Epithelial cell of proximal tubule (primary cell): ENCODE results near the gene ST6GALNAC6. TPM values are rescaled to one million over a fixed set of nuclear protein-coding genes. Genes with fewer than 3 reads are reported as not detected.
A peak's percentile ranks its signal among the peaks of the same experiment; 100 is the strongest.

Experiments used
- DNase-seq: peaks from one replicate; pipeline ENCODE4 v3.0.0-alpha.2; 2011; ENCODE audit warnings: low read depth
- H3K4me3 ChIP-seq: 2 replicates; pipeline ENCODE4 v1.5.1; 2011; ENCODE audit warnings: low read depth, mild to moderate bottlenecking, low read length
- total RNA-seq: library from RNA; depleted of rRNA; stranded (reverse); fragments of >200 nt; gene quantifications from 2 replicates; pipeline ENCODE4 v1.2.3, GENCODE V29; 2015
- TF ChIP-seq, protein P1 (sequence below): conservative IDR thresholded peaks from 2 replicates; pipeline ENCODE4 v1.5.1; 2012; ENCODE audit warnings: low read depth, mild to moderate bottlenecking, low read length

The ST6GALNAC6 gene
- total RNA-seq, 1 donor from 2014 or later = 23.5 TPM

DNA sequence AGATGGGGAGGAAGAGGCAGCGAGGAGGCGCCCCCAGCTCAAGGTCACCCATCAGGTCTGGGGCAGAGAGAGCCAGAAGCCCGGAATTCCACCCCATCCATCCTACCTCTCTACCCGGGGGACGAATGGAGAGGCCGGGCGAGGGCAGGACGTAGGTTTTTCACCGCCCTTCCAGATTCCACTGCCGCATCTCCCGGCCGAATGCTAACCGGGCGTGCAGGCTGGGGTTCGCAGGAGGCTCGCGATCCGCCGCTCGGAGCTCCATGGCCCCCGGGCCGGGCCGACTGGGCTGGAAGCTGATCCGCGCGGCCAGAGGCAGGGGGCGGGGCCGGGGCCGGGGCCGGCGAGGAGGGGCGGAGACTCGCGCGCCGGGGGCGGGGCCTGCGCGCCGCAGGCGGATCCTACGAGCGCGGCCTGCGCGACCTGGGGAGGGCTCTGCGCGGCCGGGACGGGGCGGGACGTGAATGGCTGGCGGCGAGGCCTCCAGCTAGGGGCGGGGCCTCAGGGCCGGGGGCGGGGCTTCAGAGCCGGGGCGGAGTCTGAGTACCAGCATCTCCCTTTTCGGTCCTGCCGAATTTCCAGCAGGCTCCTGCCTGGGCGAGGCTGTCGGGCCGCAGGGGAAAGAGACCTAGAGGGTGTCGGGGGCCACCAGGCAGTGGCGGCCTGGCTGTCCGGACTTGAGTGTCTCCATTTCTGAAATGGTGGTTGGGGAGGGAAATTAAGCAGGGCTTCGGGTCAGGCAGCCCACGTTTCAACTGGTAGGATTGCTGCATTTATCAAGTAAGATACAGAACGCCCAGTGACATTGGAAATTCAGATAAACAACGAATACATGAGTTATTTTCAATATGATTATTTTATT lies 17.5 kb upstream of the ST6GALNAC6 start, which contains the start of gene ST6GALNAC4:
Gene ST6GALNAC4, minus strand, starts transcription at position 322 of the 862 bp plus-strand sequence. CDS start 622 bp downstream, outside the sequence.
- DNase-seq = no peak
- H3K4me3 ChIP-seq = peak within 1 kb of the TSS; percentile 76
- TF ChIP-seq, protein P1, sequence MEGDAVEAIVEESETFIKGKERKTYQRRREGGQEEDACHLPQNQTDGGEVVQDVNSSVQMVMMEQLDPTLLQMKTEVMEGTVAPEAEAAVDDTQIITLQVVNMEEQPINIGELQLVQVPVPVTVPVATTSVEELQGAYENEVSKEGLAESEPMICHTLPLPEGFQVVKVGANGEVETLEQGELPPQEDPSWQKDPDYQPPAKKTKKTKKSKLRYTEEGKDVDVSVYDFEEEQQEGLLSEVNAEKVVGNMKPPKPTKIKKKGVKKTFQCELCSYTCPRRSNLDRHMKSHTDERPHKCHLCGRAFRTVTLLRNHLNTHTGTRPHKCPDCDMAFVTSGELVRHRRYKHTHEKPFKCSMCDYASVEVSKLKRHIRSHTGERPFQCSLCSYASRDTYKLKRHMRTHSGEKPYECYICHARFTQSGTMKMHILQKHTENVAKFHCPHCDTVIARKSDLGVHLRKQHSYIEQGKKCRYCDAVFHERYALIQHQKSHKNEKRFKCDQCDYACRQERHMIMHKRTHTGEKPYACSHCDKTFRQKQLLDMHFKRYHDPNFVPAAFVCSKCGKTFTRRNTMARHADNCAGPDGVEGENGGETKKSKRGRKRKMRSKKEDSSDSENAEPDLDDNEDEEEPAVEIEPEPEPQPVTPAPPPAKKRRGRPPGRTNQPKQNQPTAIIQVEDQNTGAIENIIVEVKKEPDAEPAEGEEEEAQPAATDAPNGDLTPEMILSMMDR = no peak

GRCh38 chr9:127915801-127916719 lies 16.7 kb upstream of the ST6GALNAC6 start:
- TF ChIP-seq, protein P1 = no peak
- peak overlapping the region; percentile 76 for H3K4me3 ChIP-seq
- no peak for DNase-seq

- no peak overlapping the region for H3K4me3 ChIP-seq
- TF ChIP-seq, protein P1 = no peak
- no peak for DNase-seq
These were observed 15.9 kb upstream of the ST6GALNAC6 start for GRCh38 chr9:127915325-127915752.

DNA sequence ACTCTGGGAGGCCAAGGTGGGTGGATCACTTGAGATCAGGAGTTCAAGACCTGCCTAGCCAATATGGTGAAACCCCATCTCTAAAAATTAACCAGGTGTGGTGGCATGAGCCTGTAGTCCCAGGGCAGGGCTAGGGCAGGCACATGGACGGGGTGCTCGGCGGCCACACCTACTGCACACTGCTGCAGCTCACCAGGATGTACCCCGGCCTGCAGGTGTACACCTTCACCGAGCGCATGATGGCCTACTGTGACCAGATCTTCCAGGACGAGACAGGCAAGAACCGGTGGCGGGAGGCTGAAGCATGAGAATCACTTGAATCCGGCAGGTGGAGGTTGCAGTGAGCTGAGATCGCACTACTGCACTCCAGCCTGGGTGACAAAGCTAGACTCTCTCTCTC lies 14.3 kb upstream of the ST6GALNAC6 start:
- TF ChIP-seq, protein P1 = no peak
- no peak for DNase-seq
- H3K4me3 ChIP-seq = no peak overlapping the region

DNA sequence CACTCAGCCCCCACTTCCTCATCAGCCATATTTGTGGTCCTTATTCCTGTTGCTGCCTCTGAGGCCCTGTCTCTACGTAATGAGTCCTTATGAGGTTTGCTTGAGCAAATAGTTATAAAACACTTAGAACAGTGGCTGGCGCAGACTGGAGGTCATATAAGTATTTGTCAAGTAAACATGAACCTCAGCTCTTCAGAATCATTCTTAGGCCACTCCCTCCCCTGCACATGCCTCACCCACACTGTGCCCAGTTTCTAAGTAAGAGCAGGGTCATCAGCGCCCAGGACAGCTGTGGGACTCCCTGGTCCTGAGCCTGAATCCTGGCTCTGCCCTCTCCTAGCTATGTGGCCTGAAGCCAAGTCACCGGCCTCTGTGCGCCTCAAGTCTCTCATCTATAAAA lies 13.5 kb upstream of the ST6GALNAC6 start:
- TF ChIP-seq, protein P1 = no peak
- no peak overlapping the region for H3K4me3 ChIP-seq
- no peak for DNase-seq

- no peak for DNase-seq
- TF ChIP-seq, protein P1 = no peak
- no peak overlapping the region for H3K4me3 ChIP-seq
These were observed 12.9 kb upstream of the ST6GALNAC6 start for GRCh38 chr9:127912296-127912695.
